Measurements from ENCODE around the gene SPEM3.
A peak's percentile ranks its signal among the peaks of the same experiment; 100 is the strongest.

SPEM3 gene

GRCh38 chr17:7440834-7441195 is 12.2 kb downstream of the SPEM3 start:
- no peak for TF ChIP-seq ZFP30 (CRISPR knock-in tag; IDR thresholded peaks at IDR 0.05)
- TF ChIP-seq PATZ1 (CRISPR knock-in tag; IDR thresholded peaks at IDR 0.05; ENCODE audit: borderline replicate concordance): peak; percentile 25; the same call in 1 of the 2 replicates
- ATAC-seq: peak; percentile 52

DNA sequence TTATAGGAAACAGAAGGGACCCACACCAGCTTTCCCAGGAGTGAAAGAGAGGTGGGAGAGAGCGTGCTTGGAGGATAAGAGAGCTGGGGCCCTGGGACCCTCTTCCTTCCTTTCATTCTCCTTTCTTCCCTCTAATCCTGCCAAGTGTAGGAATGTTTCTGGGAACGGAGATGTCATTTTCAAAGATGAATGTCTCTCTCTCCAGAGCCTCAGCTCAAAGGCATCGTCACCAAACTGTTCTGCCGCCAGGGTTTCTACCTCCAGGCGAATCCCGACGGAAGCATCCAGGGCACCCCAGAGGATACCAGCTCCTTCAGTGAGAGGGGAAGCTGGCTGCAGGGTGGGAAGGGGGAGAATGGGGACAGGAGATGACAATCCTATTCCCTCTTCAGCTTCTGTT is 12.6 kb downstream of the SPEM3 start:
- ATAC-seq: no peak

GRCh38 chr17:7442142-7442541 is 13.5 kb downstream of the SPEM3 start:
- ATAC-seq: no peak
- TF ChIP-seq CSRNP3 (CRISPR knock-in tag; IDR thresholded peaks at IDR 0.05) (no peak), SNAI2 (CRISPR knock-in tag; IDR thresholded peaks at IDR 0.05) (no peak), TSHZ2 (CRISPR knock-in tag; IDR thresholded peaks at IDR 0.05) (no peak), PATZ1 (CRISPR knock-in tag; IDR thresholded peaks at IDR 0.05; ENCODE audit: borderline replicate concordance) (no peak), TOX (CRISPR knock-in tag; IDR thresholded peaks at IDR 0.05; ENCODE audit: borderline replicate concordance) (no peak), TCF4 (CRISPR knock-in tag; IDR thresholded peaks at IDR 0.05; ENCODE audit: borderline replicate concordance) (no peak), ZC3H10 (CRISPR knock-in tag; IDR thresholded peaks at IDR 0.05) (no peak), GLIS3 (CRISPR knock-in tag; IDR thresholded peaks at IDR 0.05) (no peak), ZFP30 (CRISPR knock-in tag; IDR thresholded peaks at IDR 0.05) (no peak), OSR1 (CRISPR knock-in tag; IDR thresholded peaks at IDR 0.05) (no peak), ESRRG (CRISPR knock-in tag; IDR thresholded peaks at IDR 0.05) (no peak), BACH2 (CRISPR knock-in tag; IDR thresholded peaks at IDR 0.05; ENCODE audit: borderline replicate concordance) (no peak), ZFP3 (CRISPR knock-in tag; IDR thresholded peaks at IDR 0.05) (no peak), RARB (CRISPR knock-in tag; IDR thresholded peaks at IDR 0.05) (no peak)
- TF ChIP-seq, protein P1, sequence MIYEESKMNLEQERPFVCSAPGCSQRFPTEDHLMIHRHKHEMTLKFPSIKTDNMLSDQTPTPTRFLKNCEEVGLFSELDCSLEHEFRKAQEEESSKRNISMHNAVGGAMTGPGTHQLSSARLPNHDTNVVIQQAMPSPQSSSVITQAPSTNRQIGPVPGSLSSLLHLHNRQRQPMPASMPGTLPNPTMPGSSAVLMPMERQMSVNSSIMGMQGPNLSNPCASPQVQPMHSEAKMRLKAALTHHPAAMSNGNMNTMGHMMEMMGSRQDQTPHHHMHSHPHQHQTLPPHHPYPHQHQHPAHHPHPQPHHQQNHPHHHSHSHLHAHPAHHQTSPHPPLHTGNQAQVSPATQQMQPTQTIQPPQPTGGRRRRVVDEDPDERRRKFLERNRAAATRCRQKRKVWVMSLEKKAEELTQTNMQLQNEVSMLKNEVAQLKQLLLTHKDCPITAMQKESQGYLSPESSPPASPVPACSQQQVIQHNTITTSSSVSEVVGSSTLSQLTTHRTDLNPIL (CRISPR knock-in tag; IDR thresholded peaks at IDR 0.05; ENCODE audit: low read depth): no peak
- TF ChIP-seq, protein P2, sequence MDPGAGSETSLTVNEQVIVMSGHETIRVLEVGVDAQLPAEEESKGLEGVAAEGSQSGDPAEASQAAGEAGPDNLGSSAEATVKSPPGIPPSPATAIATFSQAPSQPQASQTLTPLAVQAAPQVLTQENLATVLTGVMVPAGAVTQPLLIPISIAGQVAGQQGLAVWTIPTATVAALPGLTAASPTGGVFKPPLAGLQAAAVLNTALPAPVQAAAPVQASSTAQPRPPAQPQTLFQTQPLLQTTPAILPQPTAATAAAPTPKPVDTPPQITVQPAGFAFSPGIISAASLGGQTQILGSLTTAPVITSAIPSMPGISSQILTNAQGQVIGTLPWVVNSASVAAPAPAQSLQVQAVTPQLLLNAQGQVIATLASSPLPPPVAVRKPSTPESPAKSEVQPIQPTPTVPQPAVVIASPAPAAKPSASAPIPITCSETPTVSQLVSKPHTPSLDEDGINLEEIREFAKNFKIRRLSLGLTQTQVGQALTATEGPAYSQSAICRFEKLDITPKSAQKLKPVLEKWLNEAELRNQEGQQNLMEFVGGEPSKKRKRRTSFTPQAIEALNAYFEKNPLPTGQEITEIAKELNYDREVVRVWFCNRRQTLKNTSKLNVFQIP (CRISPR knock-in tag; IDR thresholded peaks at IDR 0.05; ENCODE audit: borderline replicate concordance, low read depth): no peak

More for the DNA sequence above, 12.6 kb downstream of the SPEM3 start:
- TF ChIP-seq ISL1 (CRISPR knock-in tag; IDR thresholded peaks at IDR 0.05): no peak
- TF ChIP-seq, protein P1 (CRISPR knock-in tag; IDR thresholded peaks at IDR 0.05; ENCODE audit: low read depth): no peak
